Ishikawa (cell line): ENCODE results near the gene LAMB4.

Experiments
- CEBPB ChIP-seq: IDR thresholded peaks from 2 replicates; pipeline ENCODE4 v1.6.1; 2012
- CREB1 ChIP-seq: IDR thresholded peaks from 2 replicates; pipeline ENCODE4 v1.6.1; 2012; ENCODE audit warnings: low read depth
- EGR1 ChIP-seq: IDR thresholded peaks from 2 replicates; pipeline ENCODE4 v1.6.1; 2012
- EP300 ChIP-seq: IDR thresholded peaks from 2 replicates; pipeline ENCODE4 v1.6.1; 2012; ENCODE audit warnings: borderline replicate concordance
- FOXM1 ChIP-seq: IDR thresholded peaks from 2 replicates; pipeline ENCODE4 v1.6.1; 2012; ENCODE audit warnings: low read depth, borderline replicate concordance
- MAX ChIP-seq: IDR thresholded peaks from 2 replicates; pipeline ENCODE4 v1.6.1; 2012
- NFIC ChIP-seq: IDR thresholded peaks from 2 replicates; pipeline ENCODE4 v1.6.1; 2012
- RAD21 ChIP-seq: IDR thresholded peaks from 2 replicates; pipeline ENCODE4 v1.6.1; 2012; ENCODE audit warnings: low read depth
- REST ChIP-seq: IDR thresholded peaks from 2 replicates; pipeline ENCODE4 v1.6.1; 2012; ENCODE audit warnings: low read depth, mild to moderate bottlenecking
- TAF1 ChIP-seq: IDR thresholded peaks from 2 replicates; pipeline ENCODE4 v1.6.1; 2012; ENCODE audit warnings: low read depth, mild to moderate bottlenecking
- TCF12 ChIP-seq: IDR thresholded peaks from 2 replicates; pipeline ENCODE4 v1.6.1; 2012; ENCODE audit warnings: low read depth
- TEAD4 ChIP-seq: IDR thresholded peaks from 2 replicates; pipeline ENCODE4 v1.6.1; 2012
- USF1 ChIP-seq: IDR thresholded peaks from 2 replicates; pipeline ENCODE4 v1.6.1; 2012
- YY1 ChIP-seq: IDR thresholded peaks from 2 replicates; pipeline ENCODE4 v1.6.1; 2012; ENCODE audit warnings: low read depth
- ZBTB7A ChIP-seq: IDR thresholded peaks from 2 replicates; pipeline ENCODE4 v1.6.1; 2012; ENCODE audit warnings: low read depth

LAMB4 gene

GRCh38 chr7:107989618-107990373 is 140.4 kb downstream of the LAMB4 start:
- TF ChIP-seq RAD21, result no peak
- no peak for TF ChIP-seq TCF12

- TF ChIP-seq CEBPB (no peak), NFIC (no peak), TCF12 (no peak), MAX (no peak), REST (no peak), FOXM1 (no peak), USF1 (no peak), EP300 (no peak), RAD21 (no peak), TAF1 (no peak), ZBTB7A (no peak), YY1 (no peak), EGR1 (no peak), CREB1 (no peak), TEAD4 (no peak)
Observed at GRCh38 chr7:107982918-107983389, 147.2 kb downstream of the LAMB4 start.

- TF ChIP-seq FOXM1, result no peak
- no peak for TF ChIP-seq EP300
- no peak for TF ChIP-seq YY1
Observed at GRCh38 chr7:107982042-107982840, 147.9 kb downstream of the LAMB4 start.

GRCh38 chr7:107981466-107981865 is 148.7 kb downstream of the LAMB4 start:
- TF ChIP-seq NFIC (no peak), TCF12 (no peak), EP300 (no peak), YY1 (no peak), EGR1 (no peak), REST (no peak), RAD21 (no peak), USF1 (no peak), TEAD4 (no peak), CEBPB (no peak), CREB1 (no peak), FOXM1 (no peak), TAF1 (no peak), MAX (no peak), ZBTB7A (no peak)

- no peak for TF ChIP-seq CEBPB
- no peak for TF ChIP-seq FOXM1
- TF ChIP-seq YY1, result no peak
- TF ChIP-seq TCF12, result no peak
- no peak for TF ChIP-seq EP300
- no peak for TF ChIP-seq MAX
- TF ChIP-seq TEAD4, result no peak
- no peak for TF ChIP-seq TAF1
- no peak for TF ChIP-seq EGR1
- TF ChIP-seq REST, result no peak
Observed at GRCh38 chr7:107980671-107981190, 149.4 kb downstream of the LAMB4 start.
